GM19324 (cell line): ENCODE results near the gene PPP1R3G.

ENCODE experiments used
- ATAC-seq: cut with Tn5 transposase; IDR thresholded peaks from one replicate; pipeline ENCODE4 v1.9.1; 2021; ENCODE audit warnings: mild to moderate bottlenecking, moderate library complexity; ENCODE audit not compliant: unreplicated experiment, low FRiP score

Gene PPP1R3G

GRCh38 chr6:5068153-5068751, 16.9 kb upstream of the PPP1R3G start:
- no peak for ATAC-seq

- no peak for ATAC-seq
These were observed 13.9 kb upstream of the PPP1R3G start for GRCh38 chr6:5071216-5071615.

- ATAC-seq, result no peak
These were observed 12.7 kb upstream of the PPP1R3G start for GRCh38 chr6:5072440-5072839.

- ATAC-seq, result no peak
These were observed 11.1 kb upstream of the PPP1R3G start for GRCh38 chr6:5073992-5074391.

- no peak for ATAC-seq
These were observed 8.2 kb upstream of the PPP1R3G start for GRCh38 chr6:5076931-5077330.

GRCh38 chr6:5078121-5078669, 6.9 kb upstream of the PPP1R3G start:
- ATAC-seq, result no peak

- no peak for ATAC-seq
These were observed 5.4 kb upstream of the PPP1R3G start for GRCh38 chr6:5079692-5080091.

GRCh38 chr6:5080574-5080973, 4.6 kb upstream of the PPP1R3G start:
- ATAC-seq, result no peak

- ATAC-seq, result no peak
These were observed 4.0 kb upstream of the PPP1R3G start for GRCh38 chr6:5081182-5081581.

- no peak for ATAC-seq
These were observed 3.2 kb upstream of the PPP1R3G start for GRCh38 chr6:5081955-5082354.

- no peak for ATAC-seq
These were observed 2.4 kb upstream of the PPP1R3G start for GRCh38 chr6:5082487-5083306.

GRCh38 chr6:5083307-5083583, 1.9 kb upstream of the PPP1R3G start:
- ATAC-seq, result no peak

GRCh38 chr6:5083813-5084359, 1.3 kb upstream of the PPP1R3G start:
- no peak for ATAC-seq

- ATAC-seq, result no peak
These were observed 771 bp upstream of the PPP1R3G start for GRCh38 chr6:5084360-5084780.

- ATAC-seq, result no peak
These were observed 630 bp downstream of the PPP1R3G start for GRCh38 chr6:5085648-5086293.

- ATAC-seq, result no peak
These were observed 1.3 kb downstream of the PPP1R3G start for GRCh38 chr6:5086294-5086890.

- ATAC-seq, result no peak
These were observed 2.2 kb downstream of the PPP1R3G start for GRCh38 chr6:5087389-5087788.

GRCh38 chr6:5088780-5089179, 3.6 kb downstream of the PPP1R3G start:
- ATAC-seq, result no peak

GRCh38 chr6:5089481-5090438, 4.6 kb downstream of the PPP1R3G start:
- ATAC-seq, result no peak

- no peak for ATAC-seq
These were observed 5.5 kb downstream of the PPP1R3G start for GRCh38 chr6:5090603-5091002.
